Upper lobe of right lung (tissue), 1 donor: Measurements from ENCODE around the gene KRTAP1-1. TPM values are rescaled to one million over a fixed set of nuclear protein-coding genes. Genes with fewer than 3 reads are reported as not detected.
A peak's percentile ranks its signal among the peaks of the same experiment; 100 is the strongest.
"Not testable (repeated sequence)": the region's sequence is repeated elsewhere in the genome, so short reads cannot be mapped to it uniquely, and the experiment has no call there.

ENCODE experiments used
- ATAC-seq: fragments of 200-7000 bp; cut with Tn5 transposase; one replicate; pipeline ENCODE4 v1.9.1; 2020; ENCODE audit warnings: mild to moderate bottlenecking, moderate library complexity
- DNase-seq: peaks from one replicate; pipeline ENCODE4 v3.0.0-alpha.2; 2020
- H3K27ac ChIP-seq: fragments of 200-600 bp; one replicate; pipeline ENCODE4 v1.8.0; 2022
- H3K27me3 ChIP-seq: fragments of 200-600 bp; one replicate; pipeline ENCODE4 v1.8.0; 2022; ENCODE audit warnings: mild to moderate bottlenecking
- H3K36me3 ChIP-seq: fragments of 200-600 bp; one replicate; pipeline ENCODE4 v1.8.0; 2022
- H3K4me1 ChIP-seq: fragments of 200-600 bp; one replicate; pipeline ENCODE4 v1.8.0; 2022
- H3K4me3 ChIP-seq: fragments of 200-600 bp; one replicate; pipeline ENCODE4 v1.8.0; 2022; ENCODE audit warnings: mild to moderate bottlenecking
- H3K9me3 ChIP-seq: fragments of 200-600 bp; one replicate; pipeline ENCODE4 v1.8.0; 2022
- intact Hi-C: fragments of 100-400 bp; cut with DNase I; formaldehyde crosslinking; loops from one replicate; pipeline ENCODE4 v1.11.0; 2022
- total RNA-seq: library from RNA; stranded (reverse); fragmentation: NEBNext Ultra II Directional; extraction: Animal tissue kit (Norgen Biotek cat#: 25700); gene quantifications from one replicate; pipeline ENCODE4 v1.2.1, GENCODE V29; 2021
- TF ChIP-seq, protein P1 (sequence below): fragments of 200-600 bp; IDR thresholded peaks from one replicate; pipeline ENCODE4 v1.8.0; 2022; ENCODE audit warnings: antibody characterized with exemption
- donor health status: DM: no; HTN: yes; CAD: no; lungs with severe emphysema.

The KRTAP1-1 gene
- total RNA-seq, 1 donor from 2014 or later, result not detected

DNA sequence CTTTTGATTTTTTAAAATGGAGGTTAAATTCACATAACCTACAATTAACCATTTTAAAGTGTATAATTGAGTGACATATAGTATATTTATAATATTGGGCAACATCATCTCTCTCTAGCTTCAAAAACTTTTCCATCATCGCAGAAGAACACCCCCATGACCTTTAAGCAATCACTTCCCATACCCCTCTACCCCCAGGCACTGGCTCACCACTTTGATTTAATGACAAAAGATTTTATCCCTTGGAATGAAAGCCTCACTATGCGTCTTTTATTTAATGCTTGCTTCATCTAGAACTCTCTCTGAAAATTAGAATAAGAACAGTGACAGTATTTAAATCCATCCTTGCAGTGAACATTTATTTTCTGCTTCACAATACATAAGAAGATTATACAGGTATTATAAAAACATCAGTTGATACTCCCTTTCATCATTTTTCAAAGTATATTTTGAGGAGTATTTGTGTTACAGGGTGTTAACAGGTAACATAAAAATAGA, 3.3 kb downstream of the KRTAP1-1 start:
- intact Hi-C loops, result no loop called here
- no peaks in the 10 kb centered on the region for H3K27me3 ChIP-seq
- TF ChIP-seq, protein P1, sequence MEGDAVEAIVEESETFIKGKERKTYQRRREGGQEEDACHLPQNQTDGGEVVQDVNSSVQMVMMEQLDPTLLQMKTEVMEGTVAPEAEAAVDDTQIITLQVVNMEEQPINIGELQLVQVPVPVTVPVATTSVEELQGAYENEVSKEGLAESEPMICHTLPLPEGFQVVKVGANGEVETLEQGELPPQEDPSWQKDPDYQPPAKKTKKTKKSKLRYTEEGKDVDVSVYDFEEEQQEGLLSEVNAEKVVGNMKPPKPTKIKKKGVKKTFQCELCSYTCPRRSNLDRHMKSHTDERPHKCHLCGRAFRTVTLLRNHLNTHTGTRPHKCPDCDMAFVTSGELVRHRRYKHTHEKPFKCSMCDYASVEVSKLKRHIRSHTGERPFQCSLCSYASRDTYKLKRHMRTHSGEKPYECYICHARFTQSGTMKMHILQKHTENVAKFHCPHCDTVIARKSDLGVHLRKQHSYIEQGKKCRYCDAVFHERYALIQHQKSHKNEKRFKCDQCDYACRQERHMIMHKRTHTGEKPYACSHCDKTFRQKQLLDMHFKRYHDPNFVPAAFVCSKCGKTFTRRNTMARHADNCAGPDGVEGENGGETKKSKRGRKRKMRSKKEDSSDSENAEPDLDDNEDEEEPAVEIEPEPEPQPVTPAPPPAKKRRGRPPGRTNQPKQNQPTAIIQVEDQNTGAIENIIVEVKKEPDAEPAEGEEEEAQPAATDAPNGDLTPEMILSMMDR, result no peak
- DNase-seq (no peak), ATAC-seq (no peak)
- H3K4me1 ChIP-seq, result no peaks in the 10 kb centered on the region
- no peak overlapping the region for H3K27ac ChIP-seq
- no peaks in the 10 kb centered on the region for H3K36me3 ChIP-seq
- no peak overlapping the region for H3K4me3 ChIP-seq
- no peaks in the 10 kb centered on the region for H3K9me3 ChIP-seq

DNA sequence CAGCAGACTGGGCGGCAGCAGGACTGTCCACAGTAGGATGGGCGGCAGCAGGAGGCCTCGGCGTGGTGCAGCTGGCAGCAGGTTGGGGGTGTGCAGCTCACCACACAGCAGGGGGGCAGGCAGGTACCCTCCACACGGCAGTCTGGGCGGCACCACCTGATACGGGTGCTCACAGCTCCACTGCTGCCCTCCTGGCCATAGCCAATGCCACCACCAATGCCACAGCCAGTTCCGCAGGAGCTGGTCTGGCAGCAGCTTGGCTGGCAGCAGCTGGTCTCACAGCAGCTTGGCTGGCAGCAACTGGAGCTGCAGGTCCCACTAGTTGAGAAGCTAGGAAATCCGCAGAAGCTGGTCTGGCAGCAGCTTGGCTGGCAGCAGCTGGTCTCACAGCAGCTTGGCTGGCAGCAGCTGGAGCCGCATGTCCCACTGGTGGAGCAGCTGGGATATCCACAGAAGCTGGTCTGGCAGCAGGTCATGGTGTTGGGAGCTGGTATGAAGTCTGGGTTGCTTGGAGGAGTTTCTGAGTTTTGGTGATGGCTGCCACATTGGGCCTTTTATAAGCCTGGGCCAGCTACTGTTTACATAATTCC, 6.8 kb downstream of the KRTAP1-1 start, which contains the start of gene KRTAP1-3:
Gene KRTAP1-3, minus strand, starts transcription at position 529 of the 590 bp plus-strand sequence. Its CDS starts 53 bp downstream, at position 476.
- DNase-seq, H3K36me3 ChIP-seq: not testable (repeated sequence)

DNA sequence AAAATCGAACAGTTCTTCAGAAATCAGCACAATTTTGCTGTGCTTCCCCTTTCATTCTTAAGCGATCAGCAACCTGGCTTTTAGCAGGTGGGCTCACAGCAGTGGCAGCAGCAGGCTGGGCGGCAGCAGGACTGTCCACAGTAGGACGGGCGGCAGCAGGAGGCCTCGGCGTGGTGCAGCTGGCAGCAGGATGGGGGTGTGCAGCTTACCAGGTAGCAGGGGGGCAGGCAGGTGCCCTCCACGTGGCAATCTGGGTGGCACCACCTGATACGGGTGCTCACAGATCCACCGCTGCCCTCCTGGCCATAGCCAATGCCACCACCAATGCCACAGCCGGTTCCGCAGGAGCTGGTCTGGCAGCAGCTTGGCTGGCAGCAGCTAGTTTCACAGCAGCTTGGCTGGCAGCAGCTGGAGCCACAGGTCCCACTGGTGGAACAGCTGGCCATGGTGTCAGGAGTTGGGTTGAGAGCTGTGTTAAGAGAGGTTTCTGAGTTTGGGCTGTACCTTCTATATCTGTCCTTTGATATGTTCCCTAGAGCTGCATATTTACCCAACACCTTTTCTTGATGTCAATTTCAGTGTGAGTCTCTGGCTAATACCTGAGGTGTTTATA, 11.5 kb downstream of the KRTAP1-1 start, which contains the start of gene KRTAP1-4:
Gene KRTAP1-4, minus strand, starts transcription at position 563 of the 613 bp plus-strand sequence. Its CDS starts 117 bp downstream, at position 446.
- Histone ChIP-seq H3K27ac (no peak within 1 kb of the TSS), H3K4me1 (no peaks in the 10 kb centered on the region), H3K4me3 (no peak within 1 kb of the TSS), H3K9me3 (no peaks in the 10 kb centered on the region), H3K36me3 (no peaks in the 10 kb centered on the region), H3K27me3 (no peaks in the 10 kb centered on the region)
- TF ChIP-seq, protein P1, result no peak
- ATAC-seq, result no peak
- no peak for DNase-seq
- intact Hi-C loops, result no loop called here

More for the DNA sequence above, 6.8 kb downstream of the KRTAP1-1 start, which contains the start of gene KRTAP1-3:
- intact Hi-C loops, H3K9me3 ChIP-seq, ATAC-seq, H3K4me3 ChIP-seq, H3K27me3 ChIP-seq, H3K4me1 ChIP-seq, H3K27ac ChIP-seq: not testable (repeated sequence)

DNA sequence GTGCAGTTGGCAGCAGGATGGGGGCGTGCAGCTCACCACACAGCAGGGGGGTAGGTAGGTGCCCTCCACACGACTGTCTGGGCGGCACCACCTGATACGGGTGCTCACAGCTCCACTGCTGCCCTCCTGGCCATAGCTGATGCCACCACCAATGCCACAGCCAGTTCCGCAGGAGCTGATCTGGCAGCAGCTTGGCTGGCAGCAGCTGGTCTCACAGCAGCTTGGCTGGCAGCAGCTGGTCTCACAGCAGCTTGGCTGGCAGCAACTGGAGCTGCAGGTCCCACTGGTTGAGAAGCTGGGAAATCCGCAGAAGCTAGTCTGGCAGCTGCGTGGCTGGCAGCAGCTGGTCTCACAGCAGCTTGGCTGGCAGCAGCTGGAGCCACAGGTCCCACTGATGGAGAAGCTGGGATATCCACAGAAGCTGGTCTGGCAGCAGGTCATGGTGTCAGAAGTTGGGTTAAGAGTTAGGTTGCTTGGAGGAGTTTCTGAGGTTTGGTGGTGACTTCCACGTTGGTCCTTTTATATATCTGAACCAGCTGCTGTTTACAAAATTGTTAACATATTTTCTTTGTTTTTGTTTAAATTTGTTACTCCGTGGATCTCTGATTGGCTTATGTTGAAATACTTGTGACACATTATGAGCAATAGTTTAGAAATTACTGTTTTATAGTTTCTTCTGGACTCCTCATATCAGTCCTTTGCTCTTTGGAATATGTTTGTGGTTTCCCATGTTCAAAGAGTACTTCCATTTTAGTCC, 14.4 kb downstream of the KRTAP1-1 start, which contains the start of gene KRTAP1-5:
Gene KRTAP1-5, minus strand, starts transcription at position 494 of the 757 bp plus-strand sequence. Its CDS starts 53 bp downstream, at position 441.
- peaks cover 5% of the 10 kb centered on the region for H3K27me3 ChIP-seq
- TF ChIP-seq, protein P1, result no peak
- H3K27ac ChIP-seq, result no peak within 1 kb of the TSS
- intact Hi-C loops, result no loop called here
- ATAC-seq (peak; percentile 22), DNase-seq (no peak)
- H3K4me1 ChIP-seq, result no peaks in the 10 kb centered on the region
- no peak within 1 kb of the TSS for H3K4me3 ChIP-seq
- no peaks in the 10 kb centered on the region for H3K9me3 ChIP-seq
- H3K36me3 ChIP-seq, result no peaks in the 10 kb centered on the region

DNA sequence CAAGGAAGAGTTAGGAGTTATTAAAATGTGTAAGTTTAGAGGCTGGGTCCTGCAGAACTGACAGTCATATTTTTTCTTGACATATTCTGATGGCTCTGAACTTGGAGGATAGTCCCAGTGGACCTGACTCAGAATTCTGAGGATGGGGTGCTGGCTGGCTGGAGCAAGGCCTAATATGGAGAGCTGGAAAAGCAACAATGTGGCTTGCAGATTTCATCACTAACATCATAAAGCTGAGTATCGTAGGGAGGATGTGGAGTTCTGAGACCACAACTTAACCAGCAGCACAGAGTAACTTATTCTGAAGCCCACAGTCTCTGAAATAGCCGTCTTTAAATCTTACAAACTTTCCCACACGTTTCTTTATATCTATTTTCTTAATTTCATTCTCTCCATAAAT, 16.6 kb downstream of the KRTAP1-1 start:
- H3K27me3 ChIP-seq, result peaks cover 5% of the 10 kb centered on the region
- TF ChIP-seq, protein P1, result no peak
- H3K4me3 ChIP-seq, result no peak overlapping the region
- ATAC-seq (no peak), DNase-seq (no peak)
- intact Hi-C loops, result no loop called here
- H3K9me3 ChIP-seq, result no peaks in the 10 kb centered on the region
- H3K4me1 ChIP-seq, result no peaks in the 10 kb centered on the region
- no peak overlapping the region for H3K27ac ChIP-seq
- H3K36me3 ChIP-seq, result no peaks in the 10 kb centered on the region
